ENCODE results near the gene FOXL1. TPM values are rescaled to one million over a fixed set of nuclear protein-coding genes. Genes with fewer than 3 reads are reported as not detected.

FOXL1 gene
- total RNA-seq, 1 donor from 2014 or later = 0.32 TPM

GRCh38 chr16:86618431-86619238 lies 40.3 kb downstream of the FOXL1 start:
- intact Hi-C loops (cut with micrococcal nuclease) = no loop called here
- DNase-seq (no peak), ATAC-seq (peak; percentile 76)

DNA sequence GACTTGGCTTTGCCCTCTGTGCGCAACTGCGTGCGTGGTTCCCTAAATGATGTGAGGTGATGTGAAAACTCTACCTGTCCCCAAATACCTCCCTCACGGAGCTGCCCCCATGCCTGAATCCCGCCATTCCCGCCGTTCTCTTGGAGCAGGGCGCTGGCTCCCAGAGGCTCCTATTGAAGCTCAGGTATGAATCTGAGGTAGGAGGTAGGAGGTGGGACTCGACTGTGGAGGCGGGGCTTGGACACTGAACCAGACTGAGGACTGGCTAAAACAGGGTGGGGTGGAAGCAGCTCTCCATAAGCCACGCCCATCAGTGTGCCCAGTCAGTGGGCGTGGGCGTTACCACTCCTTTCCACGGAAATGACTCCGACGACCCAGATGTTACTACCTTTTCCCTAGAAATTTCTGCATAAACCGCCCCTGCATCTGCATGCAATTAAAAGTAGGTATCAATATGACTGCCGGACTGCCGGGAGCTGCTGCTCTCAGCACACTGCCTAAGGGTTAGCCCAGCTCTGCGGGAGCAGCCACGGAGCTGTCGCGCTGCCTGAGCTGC lies 41.0 kb downstream of the FOXL1 start:
- peak; percentile 54 for ATAC-seq
- DNase-seq = no peak

GRCh38 chr16:86620184-86620583 lies 41.8 kb downstream of the FOXL1 start:
- ATAC-seq = no peak
- intact Hi-C loops (cut with micrococcal nuclease) = no loop called here

More for the DNA sequence above, 41.0 kb downstream of the FOXL1 start:
- intact Hi-C loops (cut with micrococcal nuclease) = no loop called here

GRCh38 chr16:86621966-86622365 lies 43.6 kb downstream of the FOXL1 start:
- DNase-seq (no peak), ATAC-seq (no peak)
- intact Hi-C loops (cut with micrococcal nuclease) = no loop called here

More at GRCh38 chr16:86620184-86620583, 41.8 kb downstream of the FOXL1 start:
- DNase-seq = no peak

GRCh38 chr16:86622700-86623615 lies 44.6 kb downstream of the FOXL1 start:
- DNase-seq (no peak), ATAC-seq (no peak)
- intact Hi-C loops (cut with micrococcal nuclease) = no loop called here

GRCh38 chr16:86625029-86625428 lies 46.7 kb downstream of the FOXL1 start:
- ATAC-seq (no peak), DNase-seq (no peak)
- intact Hi-C loops (cut with micrococcal nuclease) = no loop called here

- intact Hi-C loops (cut with micrococcal nuclease) = no loop called here
- ATAC-seq (no peak), DNase-seq (no peak)
Observed at GRCh38 chr16:86625821-86626220, 47.5 kb downstream of the FOXL1 start.

DNA sequence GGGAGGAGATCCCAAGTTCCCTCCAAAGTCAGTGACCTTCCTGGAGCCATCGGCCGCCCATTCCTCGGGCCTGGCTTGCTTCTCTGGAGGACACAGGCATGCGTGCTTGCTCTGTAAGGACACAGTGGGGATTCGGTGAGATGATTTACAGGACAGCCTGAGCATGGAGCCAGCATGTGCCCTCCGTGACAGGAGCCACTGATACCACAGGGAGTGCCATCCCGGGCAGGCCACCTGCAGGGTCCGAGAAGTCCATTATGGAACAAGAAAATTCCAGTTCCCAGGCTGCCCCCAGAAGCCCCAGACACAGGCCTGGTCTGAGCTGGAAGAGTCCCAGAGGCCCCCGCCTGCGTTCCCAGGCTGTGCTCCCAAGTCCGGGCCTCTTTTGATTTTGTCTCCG lies 47.9 kb downstream of the FOXL1 start:
- ATAC-seq (no peak), DNase-seq (no peak)
- intact Hi-C loops (cut with micrococcal nuclease) = no loop called here

- intact Hi-C loops (cut with micrococcal nuclease) = no loop called here
- ATAC-seq (no peak), DNase-seq (no peak)
Observed at GRCh38 chr16:86626966-86627365, 48.6 kb downstream of the FOXL1 start.

GRCh38 chr16:86628614-86629013 lies 50.3 kb downstream of the FOXL1 start:
- intact Hi-C loops (cut with micrococcal nuclease) = no loop called here
- DNase-seq (no peak), ATAC-seq (no peak)

- DNase-seq (no peak), ATAC-seq (no peak)
- intact Hi-C loops (cut with micrococcal nuclease) = no loop called here
Observed at GRCh38 chr16:86630471-86630870, 52.1 kb downstream of the FOXL1 start.

- ATAC-seq (no peak), DNase-seq (no peak)
- intact Hi-C loops (cut with micrococcal nuclease) = no loop called here
Observed at GRCh38 chr16:86631444-86631843, 53.1 kb downstream of the FOXL1 start.

Other genes with a start within 250 kb of the FOXL1 start
- gene FOXF1, start 68.0 kb upstream of the FOXL1 start, total RNA-seq = 0.25 TPM
- gene MTHFSD, start 23.3 kb upstream of the FOXL1 start, total RNA-seq = 12.6 TPM
- 1.9 TPM for gene FOXC2, start 11.7 kb upstream of the FOXL1 start, total RNA-seq